Activated CD4-positive, alpha-beta T cell treated with anti-CD3 and anti-CD28 coated beads for 1 hour (primary cell): ENCODE measurements around the gene KIR2DL1.
"Not testable (repeated sequence)": the region's sequence is repeated elsewhere in the genome, so short reads cannot be mapped to it uniquely, and the experiment has no call there.

Experiments
- DNase-seq: peaks from one replicate; pipeline ENCODE4 v3.0.0-alpha.2; 2020

The KIR2DL1 gene

GRCh38 chr19:54769646-54770045 lies at the start of gene KIR2DL1:
KIR2DL1 (plus strand) TSS chr19:54769793; CDS start chr19:54769851, 58 bp downstream.
- not testable (repeated sequence) for DNase-seq

GRCh38 chr19:54724142-54724541 lies 45.5 kb upstream of the KIR2DL1 start, which contains the start of gene KIR3DL3:
KIR3DL3 (plus strand) TSS chr19:54724442; CDS start chr19:54724497, 55 bp downstream.
- DNase-seq, result no peak

GRCh38 chr19:54724644-54725043 lies 44.9 kb upstream of the KIR2DL1 start:
- DNase-seq, result no peak

- no peak for DNase-seq
Measured at GRCh38 chr19:54725321-54725720, 44.3 kb upstream of the KIR2DL1 start.

GRCh38 chr19:54727562-54727961 lies 42.0 kb upstream of the KIR2DL1 start:
- DNase-seq, result no peak

GRCh38 chr19:54728167-54728566 lies 41.4 kb upstream of the KIR2DL1 start:
- DNase-seq, result no peak

GRCh38 chr19:54729416-54730188 lies 40.0 kb upstream of the KIR2DL1 start:
- no peak for DNase-seq

GRCh38 chr19:54731191-54731590 lies 38.4 kb upstream of the KIR2DL1 start:
- DNase-seq, result no peak

- DNase-seq, result not testable (repeated sequence)
Measured at GRCh38 chr19:54738306-54738705, 31.3 kb upstream of the KIR2DL1 start, which contains the start of gene KIR2DL3. KIR2DL3 (plus strand) TSS chr19:54738513; CDS start chr19:54738546, 33 bp downstream.

GRCh38 chr19:54738715-54739114 lies 30.9 kb upstream of the KIR2DL1 start:
- no peak for DNase-seq

GRCh38 chr19:54739587-54740497 lies 29.8 kb upstream of the KIR2DL1 start:
- no peak for DNase-seq

GRCh38 chr19:54741950-54742349 lies 27.6 kb upstream of the KIR2DL1 start:
- not testable (repeated sequence) for DNase-seq

GRCh38 chr19:54744080-54744479 lies 25.5 kb upstream of the KIR2DL1 start:
- DNase-seq, result not testable (repeated sequence)

- DNase-seq, result not testable (repeated sequence)
Measured at GRCh38 chr19:54747614-54748322, 21.8 kb upstream of the KIR2DL1 start.

GRCh38 chr19:54750276-54750675 lies 19.3 kb upstream of the KIR2DL1 start:
- not testable (repeated sequence) for DNase-seq

GRCh38 chr19:54756204-54757110 lies 13.1 kb upstream of the KIR2DL1 start:
- DNase-seq, result not testable (repeated sequence)

GRCh38 chr19:54758577-54758976 lies 11.0 kb upstream of the KIR2DL1 start:
- DNase-seq, result not testable (repeated sequence)

- DNase-seq, result not testable (repeated sequence)
Measured at GRCh38 chr19:54764219-54764618, 5.4 kb upstream of the KIR2DL1 start.

GRCh38 chr19:54766464-54766863 lies 3.1 kb upstream of the KIR2DL1 start:
- DNase-seq, result not testable (repeated sequence)

GRCh38 chr19:54770511-54770910 lies 918 bp downstream of the KIR2DL1 start:
- not testable (repeated sequence) for DNase-seq
